C4-2B (cell line): ENCODE results near the gene ZNF521.

Experiments used
- H3K27ac ChIP-seq: fragments of 450-650 bp; 2 replicates; pipeline ENCODE4 v1.5.1; 2017
- CTCF ChIP-seq: fragments of 450-650 bp; conservative IDR thresholded peaks from 2 replicates; pipeline ENCODE4 v1.5.1; 2017; ENCODE audit warnings: mild to moderate bottlenecking
- ZFX ChIP-seq: fragments of 450-650 bp; IDR thresholded peaks from 2 replicates; pipeline ENCODE4 v1.6.1; 2017

The ZNF521 gene

GRCh38 chr18:25351777-25352628 lies at the start of gene ZNF521:
TSS of gene ZNF521 (minus strand) at chr18:25352166. CDS start at chr18:25350946, 1,220 bp downstream.
- H3K27ac ChIP-seq: no peak within 1 kb of the TSS
- TF ChIP-seq ZFX (no peak), CTCF (peak; percentile 15)

GRCh38 chr18:25399554-25399953 lies 47.6 kb upstream of the ZNF521 start:
- no peak overlapping the region for H3K27ac ChIP-seq
- TF ChIP-seq ZFX: no peak
- TF ChIP-seq CTCF: no peak

- no peak for TF ChIP-seq ZFX
- no peak for TF ChIP-seq CTCF
- no peak overlapping the region for H3K27ac ChIP-seq
These were observed 40.2 kb upstream of the ZNF521 start for GRCh38 chr18:25392192-25392591.

- no peak overlapping the region for H3K27ac ChIP-seq
- TF ChIP-seq CTCF (no peak), ZFX (no peak)
These were observed 21.6 kb upstream of the ZNF521 start for GRCh38 chr18:25373432-25374179.

- no peak for TF ChIP-seq CTCF
- no peak for TF ChIP-seq ZFX
- H3K27ac ChIP-seq: no peak overlapping the region
These were observed 18.4 kb upstream of the ZNF521 start for GRCh38 chr18:25370391-25370790.

- TF ChIP-seq CTCF (no peak), ZFX (no peak)
- H3K27ac ChIP-seq: no peak overlapping the region
These were observed 13.3 kb upstream of the ZNF521 start for GRCh38 chr18:25365242-25365641.

- no peak for TF ChIP-seq CTCF
- no peak for TF ChIP-seq ZFX
- no peak overlapping the region for H3K27ac ChIP-seq
These were observed 12.8 kb upstream of the ZNF521 start for GRCh38 chr18:25364732-25365131.
